HG02970 (cell line): ENCODE results near the gene FIBCD1.

Experiments used
- ATAC-seq: cut with Tn5 transposase; IDR thresholded peaks from one replicate; pipeline ENCODE4 v1.9.1; 2021; ENCODE audit warnings: mild to moderate bottlenecking, moderate library complexity, moderate number of reproducible peaks; ENCODE audit not compliant: unreplicated experiment, low FRiP score

Gene FIBCD1

DNA sequence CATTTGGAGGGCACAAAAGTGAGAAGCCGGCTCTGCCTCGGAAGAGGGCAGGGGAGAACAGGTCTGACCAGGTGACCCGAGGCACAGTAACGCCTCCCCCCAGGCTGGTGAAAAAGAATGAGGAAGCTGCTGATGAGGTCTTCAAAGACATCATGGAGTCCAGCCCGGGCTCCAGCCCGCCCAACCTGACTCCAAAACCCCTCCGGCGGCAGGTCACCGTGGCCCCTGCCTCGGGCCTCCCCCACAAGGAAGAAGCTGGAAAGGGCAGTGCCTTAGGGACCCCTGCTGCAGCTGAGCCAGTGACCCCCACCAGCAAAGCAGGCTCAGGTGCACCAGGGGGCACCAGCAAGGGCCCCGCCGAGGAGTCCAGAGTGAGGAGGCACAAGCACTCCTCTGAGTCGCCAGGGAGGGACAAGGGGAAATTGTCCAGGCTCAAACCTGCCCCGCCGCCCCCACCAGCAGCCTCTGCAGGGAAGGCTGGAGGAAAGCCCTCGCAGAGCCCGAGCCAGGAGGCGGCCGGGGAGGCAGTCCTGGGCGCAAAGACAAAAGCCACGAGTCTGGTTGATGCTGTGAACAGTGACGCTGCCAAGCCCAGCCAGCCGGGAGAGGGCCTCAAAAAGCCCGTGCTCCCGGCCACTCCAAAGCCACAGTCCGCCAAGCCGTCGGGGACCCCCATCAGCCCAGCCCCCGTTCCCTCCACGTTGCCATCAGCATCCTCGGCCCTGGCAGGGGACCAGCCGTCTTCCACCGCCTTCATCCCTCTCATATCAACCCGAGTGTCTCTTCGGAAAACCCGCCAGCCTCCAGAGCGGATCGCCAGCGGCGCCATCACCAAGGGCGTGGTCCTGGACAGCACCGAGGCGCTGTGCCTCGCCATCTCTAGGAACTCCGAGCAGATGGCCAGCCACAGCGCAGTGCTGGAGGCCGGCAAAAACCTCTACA lies 54.2 kb downstream of the FIBCD1 start:
- ATAC-seq, result no peak

DNA sequence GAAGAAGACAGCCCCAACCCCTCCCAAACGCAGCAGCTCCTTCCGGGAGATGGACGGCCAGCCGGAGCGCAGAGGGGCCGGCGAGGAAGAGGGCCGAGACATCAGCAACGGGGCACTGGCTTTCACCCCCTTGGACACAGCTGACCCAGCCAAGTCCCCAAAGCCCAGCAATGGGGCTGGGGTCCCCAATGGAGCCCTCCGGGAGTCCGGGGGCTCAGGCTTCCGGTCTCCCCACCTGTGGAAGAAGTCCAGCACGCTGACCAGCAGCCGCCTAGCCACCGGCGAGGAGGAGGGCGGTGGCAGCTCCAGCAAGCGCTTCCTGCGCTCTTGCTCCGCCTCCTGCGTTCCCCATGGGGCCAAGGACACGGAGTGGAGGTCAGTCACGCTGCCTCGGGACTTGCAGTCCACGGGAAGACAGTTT lies 54.9 kb downstream of the FIBCD1 start:
- no peak for ATAC-seq

DNA sequence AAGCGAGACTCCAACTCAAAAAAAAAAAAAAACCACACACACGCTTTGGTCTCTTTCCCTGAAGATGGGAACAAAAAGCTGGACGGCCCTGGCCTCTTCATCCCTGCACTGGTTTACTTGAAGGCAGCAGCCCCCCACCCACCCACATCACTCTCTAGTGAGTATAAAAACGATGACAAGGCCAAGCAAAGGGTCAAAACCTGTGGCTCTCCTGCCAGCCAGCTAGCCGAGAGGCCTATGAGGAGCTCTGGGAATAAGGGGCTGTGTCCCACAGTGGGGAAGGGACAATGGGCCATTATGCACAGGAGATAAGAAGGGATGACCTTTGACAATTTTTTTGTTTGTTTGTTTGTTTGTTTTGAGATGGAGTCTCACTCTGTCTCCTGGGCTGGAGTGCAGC lies 55.6 kb downstream of the FIBCD1 start:
- ATAC-seq, result no peak

DNA sequence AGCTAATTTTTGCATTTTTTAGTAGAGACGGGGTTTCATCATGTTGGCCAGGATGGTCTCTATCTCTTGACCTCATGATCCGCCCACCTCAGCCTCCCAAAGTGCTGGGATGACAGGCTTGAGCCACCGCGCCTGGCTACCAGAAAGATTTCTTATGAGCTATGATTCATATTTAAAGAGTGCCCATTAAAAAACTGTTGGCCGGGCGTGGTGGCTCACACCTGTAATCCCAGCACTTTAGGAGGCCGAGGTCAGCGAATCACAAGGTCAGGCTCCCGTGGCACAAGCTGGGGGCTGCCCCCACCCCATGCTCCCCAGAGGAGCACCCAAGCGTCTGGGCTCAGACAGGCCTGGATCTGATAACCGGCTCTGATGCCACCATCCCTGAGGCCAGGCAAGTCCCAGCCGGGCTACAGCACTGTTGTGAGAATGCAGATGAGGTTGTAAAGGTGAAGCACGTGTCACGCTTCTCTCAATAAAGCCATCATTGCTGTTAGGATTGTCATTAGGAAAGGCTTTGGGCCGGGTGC lies 56.3 kb downstream of the FIBCD1 start:
- no peak for ATAC-seq

DNA sequence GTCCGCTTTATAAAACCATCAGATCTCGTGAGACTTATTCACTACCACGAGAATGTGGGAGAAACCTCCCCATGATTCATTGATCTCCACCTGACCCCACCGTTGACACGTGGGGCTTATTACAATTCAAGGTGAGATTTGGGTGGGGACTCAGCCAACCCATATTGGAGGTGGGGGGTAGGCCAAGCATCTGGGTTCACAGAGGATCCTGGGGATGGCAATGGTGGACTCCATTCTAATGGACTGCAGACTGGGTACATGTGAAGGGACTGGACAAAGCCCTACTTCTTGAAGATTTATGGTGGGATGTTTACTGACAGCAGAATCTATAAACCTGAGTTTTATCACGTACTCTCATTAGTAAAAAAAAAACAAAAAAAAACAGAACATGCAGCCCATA lies 57.5 kb downstream of the FIBCD1 start:
- no peak for ATAC-seq

DNA sequence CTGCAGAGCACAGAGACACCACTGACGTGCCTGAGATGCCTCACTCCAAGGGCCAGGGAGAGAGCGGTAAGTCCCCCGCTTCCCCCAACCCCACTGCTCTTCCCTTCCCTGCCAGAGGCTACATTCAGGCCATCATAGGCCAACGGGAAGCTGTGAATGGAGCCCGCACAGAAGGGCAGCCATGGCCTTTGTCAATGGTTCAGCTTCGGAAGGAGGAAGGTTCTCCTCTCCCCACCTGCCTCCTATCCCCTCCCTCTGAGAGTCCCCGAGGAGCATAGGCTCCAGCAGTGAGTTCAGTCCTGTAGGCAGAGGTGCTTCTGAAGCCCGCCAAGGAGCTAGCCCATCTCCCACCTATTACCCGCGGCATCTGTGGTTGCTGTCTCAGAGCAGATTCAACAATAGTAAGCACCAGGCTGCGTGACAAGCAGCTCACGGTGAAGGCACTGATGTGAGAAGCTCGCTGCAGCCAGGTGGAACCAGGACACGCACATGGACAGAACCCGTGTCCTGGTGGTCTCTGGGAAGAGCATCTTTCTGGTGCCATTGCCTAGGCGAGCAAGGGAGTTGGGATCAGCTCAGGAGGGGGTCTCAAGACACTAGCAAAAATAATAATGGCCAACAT lies 58.3 kb downstream of the FIBCD1 start:
- ATAC-seq, result no peak

DNA sequence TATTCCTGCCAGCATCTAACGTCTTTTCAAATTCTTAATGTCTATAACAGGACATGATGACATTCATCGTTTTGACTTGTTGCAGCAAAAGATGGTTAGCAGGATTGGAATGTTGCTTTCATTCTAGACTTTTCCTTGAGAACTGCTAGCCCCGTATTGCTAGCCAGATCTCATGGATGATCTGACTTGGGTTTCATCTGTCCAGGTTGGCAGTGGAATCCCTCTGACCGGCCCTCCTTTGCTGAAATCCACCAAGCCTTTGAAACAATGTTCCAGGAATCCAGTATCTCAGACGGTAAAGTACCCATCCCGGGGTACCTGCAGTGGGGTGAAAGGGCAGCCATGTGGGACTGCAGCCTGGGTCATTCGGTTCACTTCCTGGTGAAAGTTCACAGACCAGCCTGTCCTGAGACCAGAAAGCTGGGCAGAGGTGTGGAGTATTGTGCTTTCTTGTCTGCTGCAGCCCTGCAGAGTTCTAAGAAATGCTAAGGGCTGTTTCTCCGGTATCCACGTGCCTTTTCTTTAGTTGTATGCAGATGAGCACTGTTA lies 59.1 kb downstream of the FIBCD1 start:
- ATAC-seq, result no peak

DNA sequence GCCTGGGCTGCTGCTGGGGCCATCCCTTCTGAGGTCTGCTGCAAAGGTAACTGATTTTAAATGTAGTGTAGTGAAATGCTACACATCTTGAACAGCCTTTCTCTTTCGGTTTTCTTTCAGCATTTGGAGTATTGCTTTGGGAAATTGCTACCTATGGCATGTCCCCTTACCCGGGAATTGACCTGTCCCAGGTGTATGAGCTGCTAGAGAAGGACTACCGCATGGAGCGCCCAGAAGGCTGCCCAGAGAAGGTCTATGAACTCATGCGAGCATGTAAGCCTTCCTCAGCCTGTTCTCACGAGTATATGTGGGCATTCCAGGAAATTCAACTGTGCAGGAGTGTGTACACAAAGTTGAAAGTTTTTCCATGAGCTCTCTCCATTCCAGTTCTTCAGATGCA lies 60.8 kb downstream of the FIBCD1 start:
- ATAC-seq, result no peak

DNA sequence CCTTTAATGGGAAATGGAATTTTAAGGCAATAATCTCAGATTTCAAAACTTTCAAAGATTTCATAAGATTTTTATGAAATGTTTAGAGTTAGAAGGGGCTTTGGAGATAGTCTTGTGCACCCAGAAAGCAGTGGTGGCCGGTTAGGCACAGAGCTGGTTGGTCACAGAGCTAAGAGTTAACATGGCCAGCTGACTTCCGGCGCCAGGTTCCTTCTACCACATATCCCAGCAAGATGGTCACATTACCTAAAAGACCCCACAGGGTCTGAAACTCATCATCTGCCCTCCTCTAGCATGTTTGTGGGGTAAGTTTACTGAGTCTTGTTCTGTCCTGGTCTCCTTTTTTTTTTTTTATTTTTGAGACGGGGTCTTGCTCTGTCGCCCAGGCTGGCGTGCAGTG lies 61.7 kb downstream of the FIBCD1 start:
- no peak for ATAC-seq

DNA sequence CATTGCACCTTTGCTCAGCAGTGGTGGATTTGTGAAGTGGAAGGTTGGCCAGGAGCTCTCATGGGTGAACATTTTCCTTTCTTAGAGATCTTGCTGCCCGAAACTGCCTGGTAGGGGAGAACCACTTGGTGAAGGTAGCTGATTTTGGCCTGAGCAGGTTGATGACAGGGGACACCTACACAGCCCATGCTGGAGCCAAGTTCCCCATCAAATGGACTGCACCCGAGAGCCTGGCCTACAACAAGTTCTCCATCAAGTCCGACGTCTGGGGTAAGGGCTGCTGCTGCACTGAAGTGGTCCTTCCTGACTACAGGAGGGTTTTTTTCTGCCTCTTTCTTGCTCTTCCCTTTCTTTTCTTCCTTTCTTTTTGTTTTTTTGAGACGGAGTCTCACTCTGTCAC lies 64.3 kb downstream of the FIBCD1 start:
- ATAC-seq, result no peak

DNA sequence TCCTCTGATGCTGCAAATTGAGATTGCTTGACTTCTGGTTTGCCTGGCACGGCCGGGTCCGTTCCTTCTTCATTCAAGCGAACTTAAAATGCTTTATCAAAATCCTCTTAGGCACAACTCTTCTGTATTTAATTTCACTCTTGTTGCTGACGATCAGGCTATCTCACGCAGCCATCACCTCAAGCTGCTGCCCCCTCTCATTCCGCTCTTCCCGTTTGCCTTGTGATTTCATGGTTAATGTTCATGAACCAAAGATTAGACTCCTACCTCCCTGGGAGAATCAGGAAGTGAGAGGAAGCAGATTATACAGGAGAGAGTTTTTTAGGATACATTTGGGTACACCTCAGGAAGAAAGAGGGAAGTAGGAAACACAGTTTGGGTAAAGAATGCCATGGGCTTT lies 65.1 kb downstream of the FIBCD1 start:
- ATAC-seq, result no peak

DNA sequence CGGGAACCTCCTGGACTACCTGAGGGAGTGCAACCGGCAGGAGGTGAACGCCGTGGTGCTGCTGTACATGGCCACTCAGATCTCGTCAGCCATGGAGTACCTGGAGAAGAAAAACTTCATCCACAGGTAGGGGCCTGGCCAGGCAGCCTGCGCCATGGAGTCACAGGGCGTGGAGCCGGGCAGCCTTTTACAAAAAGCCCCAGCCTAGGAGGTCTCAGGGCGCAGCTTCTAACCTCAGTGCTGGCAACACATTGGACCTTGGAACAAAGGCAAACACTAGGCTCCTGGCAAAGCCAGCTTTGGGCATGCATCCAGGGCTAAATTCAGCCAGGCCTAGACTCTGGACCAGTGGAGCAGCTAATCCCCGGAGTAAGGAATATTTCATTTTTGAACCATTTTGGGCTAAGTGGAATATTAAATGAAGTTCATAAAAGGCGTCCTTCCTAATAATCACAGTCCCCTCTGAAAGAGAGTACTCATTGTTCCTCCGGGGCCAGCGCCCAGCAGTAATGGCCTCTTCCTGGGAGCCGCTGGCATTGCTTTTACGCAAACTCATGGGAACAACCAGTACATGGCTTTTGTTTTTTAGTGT lies 66.0 kb downstream of the FIBCD1 start:
- no peak for ATAC-seq

DNA sequence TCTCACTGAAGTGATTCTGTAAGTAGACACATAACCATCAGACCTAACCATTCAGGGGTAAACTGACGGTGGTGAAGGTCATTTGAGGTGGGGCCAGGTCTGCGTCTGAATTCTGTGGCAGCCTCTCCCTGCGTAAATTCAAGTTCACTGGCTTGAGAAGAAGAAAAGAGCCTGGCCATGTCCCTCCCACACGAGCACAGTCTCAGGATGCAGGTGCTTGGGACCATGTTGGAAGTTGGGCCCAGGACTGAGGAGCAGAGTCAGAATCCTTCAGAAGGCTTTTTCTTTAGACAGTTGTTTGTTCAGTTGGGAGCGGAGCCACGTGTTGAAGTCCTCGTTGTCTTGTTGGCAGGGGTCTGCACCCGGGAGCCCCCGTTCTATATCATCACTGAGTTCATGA lies 66.5 kb downstream of the FIBCD1 start:
- no peak for ATAC-seq

DNA sequence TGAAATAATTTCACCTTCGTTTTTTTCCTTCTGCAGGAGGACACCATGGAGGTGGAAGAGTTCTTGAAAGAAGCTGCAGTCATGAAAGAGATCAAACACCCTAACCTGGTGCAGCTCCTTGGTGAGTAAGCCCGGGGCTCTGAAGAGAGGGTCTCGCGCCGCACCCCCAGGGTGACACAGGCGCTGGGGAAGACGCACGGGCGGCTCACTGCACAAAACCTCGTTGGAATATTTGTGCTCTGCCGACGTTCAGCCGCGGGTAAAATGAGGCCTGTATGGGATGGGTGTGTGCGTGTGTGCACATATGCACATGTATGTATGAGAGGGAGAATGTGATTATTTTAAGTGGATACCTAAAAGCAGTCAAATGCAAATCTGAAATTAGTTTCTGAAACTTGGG lies 67.0 kb downstream of the FIBCD1 start:
- ATAC-seq, result no peak

DNA sequence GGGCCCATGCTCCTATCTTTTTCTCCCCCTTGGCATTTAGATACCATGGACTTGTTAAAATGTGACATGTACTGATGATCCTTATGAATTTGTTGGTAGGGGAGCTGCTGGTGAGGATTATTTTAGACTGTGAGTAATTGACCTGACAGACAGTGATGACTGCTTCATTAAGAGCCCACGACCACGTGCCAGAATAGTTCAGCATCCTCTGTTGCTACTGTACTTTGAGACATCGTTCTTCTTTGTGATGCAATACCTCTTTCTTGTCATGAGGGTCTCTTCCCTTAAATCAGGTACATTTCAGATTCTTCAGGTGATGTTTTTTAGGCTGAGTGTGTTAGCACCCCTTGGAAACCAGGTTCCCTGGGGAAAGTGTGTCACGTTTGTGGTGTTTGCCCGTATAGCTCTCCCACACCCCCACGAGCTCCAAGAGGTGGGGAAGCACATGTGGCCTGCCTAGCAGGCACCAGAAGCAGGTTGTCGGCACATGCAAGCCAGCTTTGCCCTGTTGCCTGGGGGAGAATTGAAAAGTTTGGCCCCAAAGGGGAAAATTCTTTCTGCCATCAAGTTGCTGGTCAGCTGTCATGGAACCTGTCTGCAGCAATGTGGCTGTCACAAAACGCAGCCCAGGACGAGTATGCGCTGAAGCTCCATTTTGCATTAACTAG lies 67.5 kb downstream of the FIBCD1 start:
- no peak for ATAC-seq

DNA sequence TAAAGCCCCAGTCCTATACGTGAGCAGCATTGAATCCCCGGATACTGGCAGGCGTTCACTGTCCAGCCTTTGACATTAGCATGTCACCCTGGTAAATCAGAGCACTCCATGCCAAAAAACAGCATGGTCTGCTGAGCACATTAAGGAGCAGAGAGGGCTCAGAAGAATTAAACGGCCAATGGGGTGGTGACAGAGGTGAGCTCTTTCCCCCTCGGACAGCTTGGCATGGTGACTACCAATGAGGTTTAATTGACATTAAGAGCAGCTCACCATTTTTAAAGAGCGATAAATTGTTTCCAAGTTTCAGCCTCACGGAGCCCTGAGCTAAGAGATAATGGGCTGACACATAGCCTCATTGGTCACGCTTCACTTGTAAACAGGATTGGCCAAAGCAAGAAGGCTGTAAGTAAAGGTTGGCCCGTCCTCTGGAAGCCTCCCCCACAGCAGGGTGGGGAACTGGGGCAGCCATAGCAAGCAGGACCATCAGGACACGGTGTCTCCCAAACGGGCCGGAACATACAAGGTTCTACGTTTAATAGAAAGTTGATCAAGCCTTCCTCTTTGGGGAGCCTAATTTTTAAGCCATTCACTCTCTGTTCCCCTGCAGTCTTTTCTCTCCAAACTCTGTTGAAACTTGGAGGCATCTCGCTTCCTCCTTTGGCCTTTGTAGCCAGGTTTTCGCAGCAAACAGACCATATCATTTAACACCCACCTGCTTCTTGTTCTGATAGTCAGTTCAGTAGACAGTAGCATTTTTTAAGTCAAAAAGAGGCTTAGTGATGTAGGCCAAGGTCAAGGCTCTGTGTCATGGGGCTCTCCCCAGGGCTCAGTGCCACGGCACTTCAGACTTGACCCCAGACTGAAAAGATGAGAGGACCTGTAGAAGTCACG lies 68.3 kb downstream of the FIBCD1 start:
- ATAC-seq, result no peak

DNA sequence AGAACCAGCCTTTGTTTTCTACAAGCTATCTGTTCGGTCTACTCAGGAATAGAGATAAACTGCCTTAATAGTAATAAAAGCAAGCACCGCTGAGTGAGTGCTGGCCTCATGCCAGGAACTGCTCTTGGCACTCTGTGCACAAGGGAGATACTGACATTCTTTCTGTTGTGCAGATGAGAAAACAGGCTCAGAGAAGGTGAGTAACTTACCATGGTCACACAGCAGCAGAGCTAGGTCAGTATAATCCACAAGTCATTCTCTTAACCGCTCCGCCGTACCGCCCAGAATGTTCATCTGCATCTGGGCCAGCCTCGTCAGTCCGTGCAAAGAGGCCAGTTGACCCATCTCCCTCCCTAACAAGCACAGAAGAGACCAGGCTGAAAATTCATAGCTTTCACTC lies 69.8 kb downstream of the FIBCD1 start:
- no peak for ATAC-seq

DNA sequence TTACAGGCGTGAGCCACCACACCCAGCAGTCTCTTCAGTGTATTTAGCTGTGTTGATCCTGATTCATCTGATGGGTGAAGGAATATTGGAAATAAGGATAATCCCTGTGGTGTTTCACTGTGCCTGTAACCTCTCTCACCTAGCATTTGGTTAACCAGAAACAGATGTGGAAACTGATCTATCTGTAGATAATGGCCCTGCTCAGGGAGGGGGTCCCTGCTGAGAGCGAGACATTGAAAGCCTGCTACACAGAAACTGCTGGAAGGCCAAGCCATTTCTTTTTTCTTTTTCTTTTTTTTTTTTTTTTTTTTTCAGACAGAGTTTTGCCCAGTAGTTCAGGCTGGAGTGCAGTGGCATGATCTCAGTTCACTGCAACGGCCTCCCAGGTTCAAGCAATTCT lies 70.8 kb downstream of the FIBCD1 start:
- no peak for ATAC-seq

DNA sequence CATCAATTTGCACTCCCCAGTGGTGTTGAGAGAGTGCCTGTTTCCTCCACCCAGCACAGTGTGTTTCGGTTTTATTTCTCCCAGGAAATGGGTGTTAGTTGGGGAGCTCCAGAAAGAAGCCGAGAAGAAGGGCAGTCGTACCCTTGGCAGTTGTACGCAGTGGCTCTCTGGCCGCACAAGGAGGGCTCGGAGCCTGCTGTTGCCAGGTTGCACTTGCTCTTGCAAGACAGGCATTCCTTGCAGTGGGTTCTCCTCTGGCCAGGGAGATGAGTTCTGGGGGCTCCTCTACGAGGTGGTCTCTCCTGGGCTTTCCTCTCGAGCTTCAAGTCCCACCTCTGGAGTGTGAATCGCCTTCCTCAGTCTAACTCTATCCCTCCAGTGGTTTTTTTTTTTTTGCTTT lies 71.5 kb downstream of the FIBCD1 start:
- ATAC-seq, result no peak
